NCI-H2081 treated with DMSO at 0.1 percent for 48 hours (cell line): ENCODE measurements around the gene TMEM185B.
"Not testable (repeated sequence)": the region's sequence is repeated elsewhere in the genome, so short reads cannot be mapped to it uniquely, and the experiment has no call there.

ENCODE experiments used
- DNase-seq: peaks from one replicate; lab custom pipeline; 2025; lab: John Stamatoyannopoulos, UW

Gene TMEM185B

GRCh38 chr2:120251880-120252224 lies 28.7 kb upstream of the TMEM185B start:
- no peak for DNase-seq

GRCh38 chr2:120251078-120251477 lies 27.9 kb upstream of the TMEM185B start:
- no peak for DNase-seq

GRCh38 chr2:120250640-120251039 lies 27.4 kb upstream of the TMEM185B start:
- DNase-seq: no peak

GRCh38 chr2:120247851-120248250 lies 24.7 kb upstream of the TMEM185B start:
- DNase-seq: no peak

- DNase-seq: no peak
Observed at GRCh38 chr2:120246546-120247300, 23.5 kb upstream of the TMEM185B start.

GRCh38 chr2:120245520-120246332 lies 22.5 kb upstream of the TMEM185B start:
- peak; percentile 46 for DNase-seq

- DNase-seq: no peak
Observed at GRCh38 chr2:120244656-120245519, 21.7 kb upstream of the TMEM185B start.

GRCh38 chr2:120243875-120244553 lies 20.8 kb upstream of the TMEM185B start:
- DNase-seq: no peak

GRCh38 chr2:120243211-120243610 lies 20.0 kb upstream of the TMEM185B start:
- no peak for DNase-seq

- DNase-seq: no peak
Observed at GRCh38 chr2:120241684-120242083, 18.5 kb upstream of the TMEM185B start.

- no peak for DNase-seq
Observed at GRCh38 chr2:120240901-120241429, 17.8 kb upstream of the TMEM185B start.

- no peak for DNase-seq
Observed at GRCh38 chr2:120239488-120240287, 16.5 kb upstream of the TMEM185B start.

- no peak for DNase-seq
Observed at GRCh38 chr2:120238728-120239487, 15.7 kb upstream of the TMEM185B start.

GRCh38 chr2:120237491-120237902 lies 14.3 kb upstream of the TMEM185B start:
- DNase-seq: no peak

- no peak for DNase-seq
Observed at GRCh38 chr2:120236791-120237190, 13.6 kb upstream of the TMEM185B start.

- DNase-seq: no peak
Observed at GRCh38 chr2:120236316-120236715, 13.1 kb upstream of the TMEM185B start.

GRCh38 chr2:120235681-120236080 lies 12.5 kb upstream of the TMEM185B start:
- DNase-seq: no peak

- not testable (repeated sequence) for DNase-seq
Observed at GRCh38 chr2:120235158-120235557, 12.0 kb upstream of the TMEM185B start.

GRCh38 chr2:120233292-120233691 lies 10.1 kb upstream of the TMEM185B start:
- no peak for DNase-seq
